Keratinocyte (primary cell): ENCODE data around the gene CTIF. TPM values are rescaled to one million over a fixed set of nuclear protein-coding genes. Genes with fewer than 3 reads are reported as not detected.

Experiments used
- DNase-seq: peaks from one replicate; pipeline ENCODE4 v3.0.0-alpha.2; 2011; ENCODE audit warnings: low read depth, missing footprints, low spot score
- FAIRE-seq: peaks from 2 replicates; lab custom pipeline; 2011; peaks lifted over from hg19 to GRCh38; lab: Jason Lieb, UNC
- H2AFZ ChIP-seq: 2 replicates; pipeline ENCODE4 v1.6.0; 2012; ENCODE audit warnings: low read length, control low read depth, inconsistent platforms; ENCODE audit not compliant: control insufficient read depth
- H3K27ac ChIP-seq: 2 replicates; pipeline ENCODE4 v1.5.1; 2011; ENCODE audit warnings: low read length; ENCODE audit not compliant: control insufficient read depth, insufficient read depth
- H3K27me3 ChIP-seq: 3 replicates; pipeline ENCODE4 v1.6.0; 2011; ENCODE audit warnings: low read length; ENCODE audit not compliant: control insufficient read depth, insufficient read depth; ENCODE audit errors: extremely low read depth
- H3K36me3 ChIP-seq, 2 experiments: 2 replicates in 1 of 2; 3 replicates in 1 of 2; pipeline ENCODE4 v1.5.1; 2011; ENCODE audit warnings: low read length in 2 of 2, mild to moderate bottlenecking in 1 of 2; ENCODE audit not compliant: control insufficient read depth in 2 of 2, insufficient read depth in 2 of 2; ENCODE audit errors: extremely low read depth in 1 of 2
- H3K4me1 ChIP-seq: 3 replicates; pipeline ENCODE4 v1.5.1; 2011; ENCODE audit warnings: low read length; ENCODE audit not compliant: control insufficient read depth, insufficient read depth; ENCODE audit errors: extremely low read depth
- H3K4me2 ChIP-seq: 3 replicates; pipeline ENCODE4 v1.6.0; 2011; ENCODE audit warnings: low read depth, low read length; ENCODE audit not compliant: control insufficient read depth, insufficient read depth; ENCODE audit errors: extremely low read depth
- H3K4me3 ChIP-seq, 3 experiments: fragments of 200-600 bp in 1 of 3; sonication (generic) in 1 of 3; 2 replicates in 2 of 3; 3 replicates in 1 of 3; pipeline ENCODE4 v1.5.1; 2011 to 2016; ENCODE audit warnings: low read length in 3 of 3, mild to moderate bottlenecking in 3 of 3, control low read depth in 2 of 3, inconsistent platforms in 1 of 3, low read depth in 1 of 3, mixed read lengths in 1 of 3, mixed run types in 1 of 3, moderate library complexity in 1 of 3; ENCODE audit not compliant: control insufficient read depth in 2 of 3, insufficient read depth in 2 of 3; ENCODE audit errors: extremely low read depth in 1 of 3
- H3K79me2 ChIP-seq: 2 replicates; pipeline ENCODE4 v1.6.0; 2012; ENCODE audit warnings: low read length; ENCODE audit not compliant: control insufficient read depth, insufficient read depth
- H3K9ac ChIP-seq: 3 replicates; pipeline ENCODE4 v1.6.0; 2011; ENCODE audit warnings: low read length; ENCODE audit not compliant: control insufficient read depth, insufficient read depth; ENCODE audit errors: extremely low read depth
- H3K9me1 ChIP-seq: 3 replicates; pipeline ENCODE4 v1.6.0; 2011; ENCODE audit warnings: low read length; ENCODE audit not compliant: control insufficient read depth, insufficient read depth; ENCODE audit errors: extremely low read depth
- H3K9me3 ChIP-seq: 2 replicates; pipeline ENCODE4 v1.5.1; 2012; ENCODE audit warnings: low read depth, low read length; ENCODE audit not compliant: control insufficient read depth
- H4K20me1 ChIP-seq: 3 replicates; pipeline ENCODE4 v1.6.0; 2011; ENCODE audit warnings: low read length; ENCODE audit not compliant: control insufficient read depth, insufficient read depth; ENCODE audit errors: extremely low read depth
- CTCF ChIP-seq, 3 experiments: IDR thresholded peaks in 1 of 3; conservative IDR thresholded peaks in 1 of 3; optimal IDR thresholded peaks in 1 of 3; 2 replicates in 2 of 3; 3 replicates in 1 of 3; pipeline versions ENCODE3 to v1.5.1; 2011; ENCODE audit warnings: low read length in 3 of 3, mild to moderate bottlenecking in 3 of 3, moderate library complexity in 2 of 3, control low read depth in 1 of 3, inconsistent platforms in 1 of 3; ENCODE audit not compliant: insufficient read depth in 2 of 3; ENCODE audit errors: extremely low read depth in 1 of 3
- EZH2 ChIP-seq: IDR thresholded peaks from one replicate; pipeline ENCODE4 v1.6.1; 2012; ENCODE audit warnings: inconsistent platforms, mild to moderate bottlenecking, low read length, moderate library complexity
- dilution Hi-C: fragments of 300-500 bp; cut with MboI; formaldehyde crosslinking; loops from one replicate; pipeline ENCODE4 v1.7.0; 2020; ENCODE audit warnings: low sequenced_read_pairs; ENCODE audit not compliant: extremely low pct_ligation_motif_present
- polyA plus RNA-seq, 5 experiments: library from polyadenylated mRNA; depleted of rRNA in 3 of 5; stranded (reverse) in 3 of 5; stranded (forward) in 1 of 5; unstranded in 1 of 5; fragments of >200 nt; gene quantifications; 1 replicate in 1 of 5; 2 replicates in 3 of 5; 3 replicates in 1 of 5; pipeline versions ENCODE4 v1.2.1 to v1.2.3, GENCODE V29; 2011 to 2012; ENCODE audit warnings: missing spikeins in 2 of 5, low read depth in 1 of 5, low replicate concordance in 1 of 5

CTIF gene
- polyA plus RNA-seq, 1 donor (not counting 4 experiments of a cell fraction or from before 2014, with no cell fraction given): 15.0 TPM

GRCh38 chr18:48600046-48600445 is 61.2 kb downstream of the CTIF start:
- dilution Hi-C loops: no loop called here
- no peaks in the 10 kb centered on the region for H3K9me3 ChIP-seq
- no peak overlapping the region for H2AFZ ChIP-seq
- peaks cover 0 to 4% of the 10 kb centered on the region in 2 experiments for H3K36me3 ChIP-seq
- no peak overlapping the region for H3K4me2 ChIP-seq
- no peak for FAIRE-seq
- H3K27me3 ChIP-seq: no peaks in the 10 kb centered on the region
- TF ChIP-seq CTCF (optimal IDR thresholded peaks at IDR 0.05 in 1 of 3, IDR thresholded peaks at IDR 0.05 in 1 of 3, conservative IDR thresholded peaks at IDR 0.05 in 1 of 3; ENCODE audit: extremely low read depth in 1 of 3, insufficient read depth in 2 of 3, low read length in 3 of 3): no peak
- no peak for TF ChIP-seq EZH2
- no peak overlapping the region for H3K9ac ChIP-seq
- H3K27ac ChIP-seq: no peak overlapping the region
- peaks cover 19% of the 10 kb centered on the region for H3K79me2 ChIP-seq
- no peak for DNase-seq
- H4K20me1 ChIP-seq: peaks cover 7% of the 10 kb centered on the region
- no peaks in the 10 kb centered on the region for H3K9me1 ChIP-seq
- peaks cover 8% of the 10 kb centered on the region for H3K4me1 ChIP-seq
- no peak overlapping the region for H3K4me3 ChIP-seq

GRCh38 chr18:48600456-48601090 is 61.7 kb downstream of the CTIF start:
- dilution Hi-C loops: no loop called here
- H3K79me2 ChIP-seq: peaks cover 18% of the 10 kb centered on the region
- no peak overlapping the region for H3K4me2 ChIP-seq
- H3K9ac ChIP-seq: no peak overlapping the region
- H3K4me1 ChIP-seq: peaks cover 8% of the 10 kb centered on the region
- no peaks in the 10 kb centered on the region for H3K27me3 ChIP-seq
- no peak overlapping the region for H3K4me3 ChIP-seq
- H4K20me1 ChIP-seq: peaks cover 5% of the 10 kb centered on the region
- no peaks in the 10 kb centered on the region for H3K9me3 ChIP-seq
- no peak overlapping the region for H2AFZ ChIP-seq
- H3K9me1 ChIP-seq: no peaks in the 10 kb centered on the region
- no peak for DNase-seq
- no peak for FAIRE-seq
- no peak overlapping the region for H3K27ac ChIP-seq
- TF ChIP-seq EZH2: no peak
- no peak for TF ChIP-seq CTCF (optimal IDR thresholded peaks at IDR 0.05 in 1 of 3, IDR thresholded peaks at IDR 0.05 in 1 of 3, conservative IDR thresholded peaks at IDR 0.05 in 1 of 3; ENCODE audit: extremely low read depth in 1 of 3, insufficient read depth in 2 of 3, low read length in 3 of 3)
- H3K36me3 ChIP-seq: peaks cover 0 to 3% of the 10 kb centered on the region in 2 experiments
